Measurements from ENCODE around the gene UGT2A3.

The UGT2A3 gene

DNA sequence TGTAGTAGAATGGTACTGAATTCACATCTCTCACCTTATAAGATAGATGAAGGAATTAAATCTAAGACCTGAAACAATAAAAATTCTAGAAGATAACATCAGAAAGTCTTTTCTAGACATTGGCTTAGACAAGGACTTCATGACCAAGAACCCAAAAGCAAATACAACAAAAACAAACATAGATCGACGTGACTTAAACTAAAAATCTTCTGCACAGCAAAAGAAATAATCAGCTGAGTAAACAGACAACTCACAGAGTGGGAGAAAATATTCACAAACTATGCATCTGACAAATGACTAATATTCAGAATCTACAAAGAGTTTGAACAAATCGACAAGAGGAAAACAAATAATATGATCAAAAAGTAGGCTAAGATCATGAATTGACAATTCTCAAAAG is 38.8 kb downstream of the UGT2A3 start:
- DNase-seq (ENCODE audit: low read depth): no peak

- no peak for DNase-seq (ENCODE audit: low read depth)
These were observed 42.2 kb downstream of the UGT2A3 start for GRCh38 chr4:68909385-68909784.

DNA sequence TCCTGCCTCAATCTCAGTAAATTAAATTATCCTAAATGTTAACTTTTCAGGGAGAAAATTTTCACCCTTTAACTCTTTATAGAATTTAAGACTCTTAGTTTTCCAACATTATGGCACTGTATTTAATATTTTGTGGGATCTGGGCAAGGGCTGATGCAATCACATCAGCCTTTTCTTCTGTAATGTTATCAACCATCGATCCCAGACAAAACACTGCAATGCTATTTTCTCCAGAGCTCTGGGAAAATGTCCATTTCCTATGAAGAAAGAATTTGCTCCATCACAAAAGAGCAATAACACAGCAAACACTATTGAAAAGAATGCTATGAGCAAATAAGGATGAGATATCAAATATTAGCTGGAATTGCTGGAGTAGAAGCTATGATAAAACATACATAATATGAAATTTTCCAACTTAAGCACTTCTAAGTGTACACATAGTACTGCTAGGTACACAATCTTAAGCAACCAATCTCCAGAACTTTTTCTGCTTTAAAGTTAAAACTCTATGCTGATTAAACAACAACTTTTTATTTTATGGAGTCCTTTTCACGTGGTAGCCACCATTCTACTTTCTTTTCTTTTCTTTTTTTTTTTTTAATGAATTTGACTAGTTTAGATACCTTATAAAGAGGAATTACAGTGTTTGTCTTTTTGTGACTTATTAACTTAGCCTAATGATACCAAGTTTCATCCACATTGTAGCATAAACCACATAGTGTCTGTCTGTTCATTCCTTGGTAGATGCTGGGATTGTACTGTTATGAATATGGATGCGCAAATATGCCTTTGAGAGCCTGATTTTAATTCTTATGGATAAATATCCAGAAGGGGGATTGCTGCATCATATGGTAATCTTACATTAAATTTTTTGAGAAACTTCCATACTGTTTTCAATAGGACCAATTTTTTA is 43.6 kb downstream of the UGT2A3 start:
- no peak for DNase-seq (ENCODE audit: low read depth)

- DNase-seq (ENCODE audit: low read depth): no peak
These were observed 44.4 kb downstream of the UGT2A3 start for GRCh38 chr4:68907245-68907644.

GRCh38 chr4:68906780-68907137 is 44.8 kb downstream of the UGT2A3 start:
- DNase-seq (ENCODE audit: low read depth): no peak

DNA sequence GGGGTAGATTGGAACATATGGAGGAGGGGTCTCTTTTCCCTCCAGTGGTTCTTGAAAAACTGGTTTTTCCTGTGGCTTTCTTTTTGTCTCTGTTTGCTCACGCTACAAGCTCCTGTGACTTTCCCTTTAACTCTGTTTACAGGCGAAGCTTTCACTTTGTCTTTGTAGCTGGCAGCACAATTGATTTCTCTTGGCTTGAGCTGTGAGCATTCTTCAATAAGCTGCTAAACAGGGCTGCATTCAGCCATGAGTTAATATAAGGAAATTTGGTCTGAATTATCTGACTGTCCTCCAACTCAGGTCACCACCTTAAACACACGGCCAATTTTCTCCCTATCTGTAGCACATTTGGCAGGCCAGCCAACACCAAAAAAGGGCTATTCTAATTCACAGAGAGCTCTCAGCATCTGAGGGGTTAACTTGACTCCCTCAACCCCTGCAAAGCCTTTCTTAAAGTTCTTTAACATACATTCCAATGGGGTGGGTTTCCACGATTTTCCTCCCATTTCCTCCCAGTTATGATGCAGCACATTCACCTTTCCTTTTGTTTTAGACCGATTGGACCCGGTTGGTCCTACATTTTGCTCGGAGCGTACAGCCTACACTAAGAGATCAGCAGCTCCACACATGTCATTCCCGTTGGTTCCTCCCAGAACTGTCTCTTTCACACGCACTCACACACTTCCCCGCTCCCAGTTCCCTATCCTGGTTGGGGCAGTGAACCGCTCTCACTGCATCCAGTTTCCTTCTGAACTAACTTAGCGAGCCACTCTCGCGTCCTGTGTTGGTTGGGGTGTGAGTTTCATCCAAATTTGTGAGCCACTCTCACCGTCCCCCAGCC is 45.4 kb downstream of the UGT2A3 start:
- no peak for DNase-seq (ENCODE audit: low read depth)

DNA sequence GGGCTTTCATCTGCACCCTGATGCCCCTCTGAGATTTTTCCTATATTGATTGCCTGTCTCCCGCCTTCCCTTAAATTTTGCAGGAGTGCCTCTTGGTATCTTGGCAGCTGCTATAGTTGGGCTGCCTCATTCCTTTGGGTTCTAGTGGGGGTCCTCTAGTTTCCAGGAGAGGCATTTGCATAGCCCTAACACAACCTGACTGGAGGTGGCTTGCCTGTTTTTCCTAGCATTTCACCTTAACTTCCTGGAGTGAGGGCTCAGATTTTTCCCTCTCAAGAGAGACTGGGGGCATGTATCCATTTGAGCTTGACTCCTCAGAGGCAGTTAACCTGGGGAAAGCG is 46.0 kb downstream of the UGT2A3 start:
- DNase-seq (ENCODE audit: low read depth): no peak

DNA sequence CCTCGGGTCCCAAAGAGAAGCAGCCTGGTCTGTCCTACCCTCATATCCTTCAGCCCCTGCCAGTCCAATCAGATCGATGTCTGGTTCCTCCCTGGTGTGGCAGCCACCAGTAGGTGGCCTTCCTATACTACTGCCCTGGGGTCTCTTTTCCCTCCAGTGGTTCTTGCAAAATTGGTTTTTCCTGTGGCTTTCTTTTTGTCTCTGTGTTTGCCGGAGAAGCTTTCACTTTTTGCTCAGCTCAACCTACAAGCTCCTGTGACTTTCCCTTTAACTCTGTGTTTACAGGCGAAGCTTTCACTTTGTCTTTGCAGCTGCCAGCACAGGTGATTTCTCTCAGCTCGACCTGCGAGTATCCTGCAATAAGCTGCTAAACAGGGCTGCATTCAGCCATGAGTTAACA is 46.8 kb downstream of the UGT2A3 start:
- no peak for DNase-seq (ENCODE audit: low read depth)

DNA sequence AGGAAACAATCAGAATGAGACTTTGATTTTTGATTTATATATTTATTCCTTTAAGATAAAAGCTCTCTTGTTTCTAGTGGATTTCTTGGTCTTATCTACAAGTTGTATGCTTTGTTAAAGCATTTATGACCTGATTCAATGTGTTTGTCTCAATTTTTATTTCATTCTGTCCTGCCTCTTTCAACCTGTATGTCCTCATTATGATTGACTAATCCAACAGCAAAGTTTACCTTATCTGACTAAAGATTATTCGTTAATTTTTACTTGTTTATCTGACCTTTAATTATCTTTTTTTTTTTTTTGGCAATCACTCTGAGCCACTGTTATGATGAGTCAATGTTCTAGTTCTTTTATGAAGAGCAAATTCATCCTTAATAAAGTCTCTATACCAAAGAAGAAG is 54.9 kb downstream of the UGT2A3 start:
- DNase-seq (ENCODE audit: low read depth): no peak

GRCh38 chr4:68895561-68896198 is 55.9 kb downstream of the UGT2A3 start:
- no peak for DNase-seq (ENCODE audit: low read depth)

GRCh38 chr4:68892861-68893260 is 58.7 kb downstream of the UGT2A3 start:
- DNase-seq (ENCODE audit: low read depth): no peak

DNA sequence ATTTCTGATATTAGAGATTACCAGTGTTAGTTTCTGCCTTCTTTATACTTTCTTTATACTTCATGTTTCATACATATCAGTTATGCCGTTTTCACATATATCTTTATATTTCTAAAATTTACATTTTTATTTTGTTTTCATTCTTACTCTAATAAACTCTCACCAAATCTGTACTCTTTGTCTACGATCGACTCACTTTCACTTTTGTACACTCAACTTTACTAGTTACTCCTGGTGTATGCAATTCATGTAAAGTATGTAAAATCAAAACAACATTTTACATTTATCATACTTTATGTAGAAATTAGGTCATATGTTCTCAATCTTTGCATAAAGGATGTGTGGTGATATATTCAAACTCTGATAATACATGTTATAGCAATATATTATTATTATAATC is 59.9 kb downstream of the UGT2A3 start:
- DNase-seq (ENCODE audit: low read depth): no peak

DNA sequence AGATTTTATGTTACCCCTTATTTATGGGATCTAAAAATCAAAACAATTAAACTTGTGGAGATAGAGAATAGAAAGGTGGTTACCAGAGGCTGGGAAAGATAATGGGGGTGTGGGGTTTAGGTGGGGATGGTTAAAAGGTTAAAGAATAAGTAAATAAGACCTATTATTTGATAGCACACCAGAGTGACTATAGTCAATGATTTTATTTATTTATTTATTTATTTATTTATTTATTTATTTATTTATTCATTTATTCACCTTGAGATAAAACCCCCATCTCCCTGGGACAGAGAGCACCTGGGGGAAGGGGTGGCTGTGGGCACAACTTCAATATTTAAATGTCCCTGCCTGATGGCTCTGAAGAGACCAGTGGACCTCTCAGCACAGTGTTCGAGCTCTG is 66.1 kb downstream of the UGT2A3 start:
- no peak for DNase-seq (ENCODE audit: low read depth)

GRCh38 chr4:68883870-68884269 is 67.7 kb downstream of the UGT2A3 start:
- no peak for DNase-seq (ENCODE audit: low read depth)
